DMS153 treated with DMSO at 0.1 percent for 48 hours (cell line): ENCODE results near the gene ADARB2.

Experiments
- DNase-seq: peaks from one replicate; lab custom pipeline; 2025; ENCODE audit not compliant: unreplicated experiment; lab: John Stamatoyannopoulos, UW

ADARB2 gene

DNA sequence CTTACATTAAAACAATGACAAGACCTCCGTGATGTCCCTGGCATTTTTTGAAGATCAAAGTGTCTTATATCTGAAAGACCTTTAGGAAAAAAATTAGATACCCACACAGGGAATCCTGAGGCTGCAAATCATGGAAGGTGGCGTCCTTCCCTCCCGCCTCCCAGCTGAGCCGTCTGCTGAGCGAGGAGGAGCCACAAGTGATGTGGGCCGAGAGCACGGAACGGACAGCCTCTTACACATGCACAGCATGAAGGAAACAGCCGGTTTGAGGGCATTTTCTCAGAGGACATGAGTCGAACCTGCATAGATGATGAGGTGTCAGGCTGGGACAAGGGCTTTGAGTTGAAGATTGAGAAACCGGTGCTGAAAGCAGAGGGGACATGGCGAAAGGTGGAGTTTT, 163.3 kb downstream of the ADARB2 start:
- no peak for DNase-seq

- no peak for DNase-seq
Measured at GRCh38 chr10:1573334-1573969, 163.9 kb downstream of the ADARB2 start.

GRCh38 chr10:1572519-1573333, 164.6 kb downstream of the ADARB2 start:
- DNase-seq = no peak

DNA sequence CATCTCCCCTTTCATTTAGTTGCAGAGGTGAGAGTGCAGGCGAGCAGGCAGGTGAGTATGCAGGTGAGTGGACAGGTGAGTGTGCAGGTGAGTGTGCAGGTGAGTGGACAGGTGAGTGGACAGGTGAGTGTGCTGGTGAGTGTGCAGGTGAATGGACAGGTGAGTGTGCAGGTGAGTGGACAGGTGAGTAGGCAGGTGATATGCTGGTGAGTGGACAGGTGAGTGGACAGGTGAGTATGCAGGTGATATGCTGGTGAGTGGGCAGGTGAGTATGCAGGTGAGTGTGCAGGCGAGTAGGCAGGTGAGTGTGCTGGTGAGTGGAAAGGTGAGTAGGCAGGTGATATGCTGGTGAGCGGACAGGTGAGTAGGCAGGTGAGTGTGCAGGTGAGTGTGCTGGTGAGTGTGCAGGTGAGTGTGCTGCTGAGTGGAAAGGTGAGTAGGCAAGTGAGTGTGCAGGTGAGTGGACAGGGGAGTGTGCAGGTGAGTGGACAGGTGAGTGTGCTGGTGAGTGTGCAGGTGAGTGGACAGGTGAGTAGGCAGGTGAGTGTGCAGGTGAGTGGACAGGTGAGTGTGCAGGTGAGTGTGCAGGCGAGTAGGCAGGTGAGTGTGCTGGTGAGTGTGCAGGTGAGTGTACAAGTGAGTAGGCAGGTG, 165.6 kb downstream of the ADARB2 start:
- no peak for DNase-seq

- DNase-seq = no peak
Measured at GRCh38 chr10:1570416-1571051, 166.8 kb downstream of the ADARB2 start.

GRCh38 chr10:1569208-1569607, 168.1 kb downstream of the ADARB2 start:
- no peak for DNase-seq

GRCh38 chr10:1567742-1568495, 169.4 kb downstream of the ADARB2 start:
- DNase-seq = no peak

- no peak for DNase-seq
Measured at GRCh38 chr10:1567152-1567551, 170.2 kb downstream of the ADARB2 start.

DNA sequence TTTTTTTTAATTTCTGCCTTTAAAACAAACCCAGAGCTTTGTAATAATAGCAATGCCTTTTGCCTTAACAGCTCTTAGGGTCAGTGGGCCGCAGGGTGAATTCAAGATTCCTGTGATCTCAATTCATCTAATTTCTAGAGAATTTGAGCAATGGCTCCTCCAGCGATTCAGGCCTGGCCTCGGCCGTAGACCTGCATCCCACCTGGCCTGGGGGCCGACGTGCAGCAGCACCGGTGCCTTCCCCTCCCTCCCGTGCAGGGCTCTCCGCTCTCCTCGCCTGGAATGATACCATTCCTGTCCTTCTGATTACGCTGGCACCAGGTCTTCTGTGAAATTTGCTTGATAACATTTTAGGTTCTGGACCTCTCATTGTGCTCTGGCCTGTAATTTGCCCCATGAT, 172.5 kb downstream of the ADARB2 start:
- no peak for DNase-seq

DNA sequence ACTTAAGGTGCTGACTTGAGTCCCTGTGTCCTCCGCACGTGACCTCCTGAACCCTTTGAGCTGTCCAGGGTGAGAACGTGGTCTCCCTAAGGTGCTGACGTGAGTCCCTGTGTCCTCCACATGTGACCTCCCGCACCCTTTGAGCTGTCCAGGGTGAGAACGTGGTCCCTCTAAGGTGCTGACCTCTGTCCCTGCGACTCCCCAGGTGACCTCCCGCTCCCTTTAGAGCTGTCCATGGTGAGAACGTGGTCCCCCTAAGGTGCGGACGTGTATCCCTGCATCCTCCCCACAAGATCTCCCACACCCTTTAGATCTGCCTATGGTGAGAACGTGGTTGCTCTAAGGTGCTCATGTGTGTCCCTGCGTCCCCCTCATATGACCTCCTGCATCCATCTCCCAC, 174.3 kb downstream of the ADARB2 start:
- no peak for DNase-seq

DNA sequence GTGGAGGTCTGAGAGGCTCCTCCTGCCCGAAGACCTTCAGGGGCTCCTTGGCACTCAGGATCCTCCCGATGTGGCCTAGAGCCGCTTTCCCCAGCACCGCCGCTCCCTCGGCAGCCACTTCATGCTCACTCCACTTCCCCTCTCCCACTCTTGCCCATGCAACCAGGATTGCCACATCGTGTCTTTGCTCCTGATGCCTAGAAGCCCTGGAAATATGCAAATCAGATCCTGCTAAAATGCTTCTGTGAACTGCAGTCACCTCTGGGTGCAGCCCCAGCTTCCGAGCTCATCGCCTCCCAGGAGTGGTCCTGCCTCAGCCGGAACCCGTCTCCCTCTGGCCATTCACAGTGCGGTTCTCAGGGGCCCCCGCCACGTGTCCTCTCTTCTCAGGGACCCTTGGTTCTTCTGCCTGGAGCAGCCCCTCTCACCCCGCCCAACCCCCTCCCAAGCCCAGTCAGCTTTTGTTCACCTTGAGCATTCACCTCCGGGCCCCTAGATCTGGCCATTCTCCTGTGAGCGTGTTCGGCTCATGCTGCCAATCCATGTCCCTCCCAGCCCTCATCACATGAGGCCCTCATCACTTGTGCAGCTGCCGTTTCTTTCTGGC, 175.5 kb downstream of the ADARB2 start:
- DNase-seq = no peak

GRCh38 chr10:1560535-1561192, 176.7 kb downstream of the ADARB2 start:
- DNase-seq = no peak

DNA sequence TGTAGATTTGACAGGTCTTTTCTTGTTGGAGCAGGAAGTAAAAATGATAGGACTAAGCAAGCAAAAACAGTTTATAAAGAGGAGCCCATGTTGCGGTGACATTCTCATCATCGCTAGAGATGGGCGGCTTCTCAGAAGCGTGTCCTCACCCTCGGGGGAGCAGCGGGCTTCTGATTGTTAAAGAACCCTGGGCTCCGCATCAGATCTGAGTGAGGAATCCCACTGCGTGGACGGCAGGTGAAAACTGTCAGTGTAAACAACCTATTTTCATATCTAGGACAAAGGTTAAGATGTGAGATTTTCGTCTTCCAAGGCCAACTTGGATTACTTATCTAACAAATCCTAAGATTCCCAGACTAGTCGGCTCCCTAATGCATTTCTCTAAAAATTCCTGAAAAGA, 177.6 kb downstream of the ADARB2 start:
- no peak for DNase-seq

DNA sequence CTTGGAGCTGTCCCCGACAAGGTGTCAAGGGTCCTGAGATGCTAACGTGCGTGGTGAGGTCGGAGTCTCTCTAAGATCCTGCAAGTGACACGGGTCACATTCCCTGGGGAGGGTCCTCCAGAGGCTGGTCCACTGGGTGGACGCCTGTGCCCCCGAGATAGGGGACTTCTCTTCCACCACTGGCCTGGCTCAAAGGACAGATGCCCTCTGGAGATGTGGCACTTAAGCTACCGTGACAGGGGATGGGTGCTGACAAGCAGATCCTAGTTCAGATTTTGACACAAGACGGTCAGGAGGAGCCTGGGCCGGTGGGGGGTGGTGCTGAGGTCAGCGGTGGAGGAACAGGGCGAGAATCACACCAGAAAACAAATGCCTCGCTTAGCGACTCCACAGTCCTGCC, 178.0 kb downstream of the ADARB2 start:
- no peak for DNase-seq

GRCh38 chr10:1558906-1559305, 178.4 kb downstream of the ADARB2 start:
- DNase-seq = no peak

DNA sequence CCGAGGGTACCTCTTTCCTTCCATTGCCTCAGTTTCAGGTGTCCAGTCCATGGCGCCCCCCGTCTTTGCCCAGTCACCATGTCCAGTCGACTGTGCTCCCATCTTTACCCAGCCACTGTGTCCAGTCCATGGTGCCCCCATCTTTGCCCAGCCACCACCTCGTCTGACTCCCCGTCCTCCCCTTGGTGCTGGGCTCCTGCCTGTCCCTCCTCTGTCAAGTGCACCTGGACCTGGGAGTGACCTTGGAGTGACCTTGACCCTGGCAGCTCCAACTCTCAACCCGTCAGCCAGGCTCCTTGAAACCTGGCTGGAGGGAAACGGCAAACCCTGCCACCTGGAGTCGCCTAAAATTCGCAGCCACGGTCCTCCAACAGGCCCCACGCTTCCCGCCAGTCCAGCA, 180.2 kb downstream of the ADARB2 start:
- no peak for DNase-seq

DNA sequence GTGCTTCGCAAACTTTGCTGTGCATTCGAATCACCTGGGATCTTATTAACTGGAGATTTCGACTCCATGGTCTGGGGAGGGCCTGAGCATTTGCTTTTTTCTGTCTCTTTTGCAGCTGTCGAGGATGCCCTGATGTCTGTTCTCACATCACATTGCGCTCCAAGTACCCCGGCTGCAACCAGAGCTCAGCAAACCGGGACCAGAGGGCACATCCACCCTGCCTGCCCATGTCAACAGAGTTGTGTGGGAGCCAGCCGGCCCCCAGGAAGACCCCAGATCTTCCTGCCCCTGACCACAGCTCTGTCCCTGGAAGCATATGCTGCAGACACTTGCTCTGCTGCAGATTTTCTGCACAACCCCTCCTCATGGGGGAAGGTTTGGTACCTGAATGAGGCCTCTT, 180.8 kb downstream of the ADARB2 start:
- no peak for DNase-seq

DNA sequence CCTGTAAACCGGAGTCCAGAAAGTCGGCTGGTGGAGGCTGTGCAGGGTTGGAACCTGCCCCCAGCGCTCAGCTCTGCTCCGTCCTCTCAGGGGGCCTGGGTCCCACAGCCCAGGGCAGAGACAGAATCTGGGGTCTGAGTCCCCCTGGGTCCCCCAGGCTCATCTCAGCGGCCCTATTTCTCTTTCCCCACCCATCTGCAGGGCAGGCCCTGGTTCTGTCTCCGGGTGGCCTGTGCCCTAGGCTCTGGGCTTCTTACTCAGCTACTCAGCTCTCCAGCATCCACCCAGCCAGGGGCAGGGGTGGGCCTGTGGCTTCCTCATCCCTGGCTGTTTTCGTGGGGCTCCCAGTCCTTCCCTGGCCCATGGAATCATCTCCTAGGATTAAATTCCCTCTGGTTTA, 183.4 kb downstream of the ADARB2 start:
- no peak for DNase-seq

GRCh38 chr10:1552881-1553670, 184.2 kb downstream of the ADARB2 start:
- DNase-seq = no peak
